ENCODE measurements around the gene SV2B. TPM values are rescaled to one million over a fixed set of nuclear protein-coding genes. Genes with fewer than 3 reads are reported as not detected.

SV2B gene
- total RNA-seq, 1 experiment from 2014 or later = not detected

GRCh38 chr15:91318931-91319330 lies 218.9 kb downstream of the SV2B start:
- DNase-seq = no peak
- no peaks in the 10 kb centered on the region for H3K36me3 ChIP-seq (ENCODE audit: low read depth)
- BruUV-seq (replicated peaks) = no TSS peak
- no peaks in the 10 kb centered on the region for H4K20me1 ChIP-seq (ENCODE audit: insufficient read depth)
- ChIA-PET POLR2A (ENCODE audit: unreplicated experiment) (no interaction called here), CTCF (no interaction called here)
- no peak overlapping the region for H3K4me2 ChIP-seq
- intact Hi-C loops (cut with micrococcal nuclease; ENCODE audit: unreplicated experiment) = no loop called here
- no peak for TF ChIP-seq EZH2 (IDR thresholded peaks at IDR 0.05; ENCODE audit: low read depth)
- no peak for TF ChIP-seq CTCF (conservative IDR thresholded peaks at IDR 0.05)
- H3K27me3 ChIP-seq (ENCODE audit: insufficient read depth, low read depth) = no peaks in the 10 kb centered on the region
- H3K79me2 ChIP-seq (ENCODE audit: low read depth) = no peaks in the 10 kb centered on the region
- no peak overlapping the region for H3K27ac ChIP-seq
- H3K9me3 ChIP-seq (ENCODE audit: insufficient read depth, low read depth) = no peaks in the 10 kb centered on the region
- no peaks in the 10 kb centered on the region for H3F3A ChIP-seq (ENCODE audit: insufficient read depth, low read depth)
- H2AFZ ChIP-seq = no peak overlapping the region
- no peak overlapping the region for H3K4me3 ChIP-seq
- H3K4me1 ChIP-seq (replicated peaks; ENCODE audit: insufficient read depth) = no peaks in the 10 kb centered on the region
- no peaks in the 10 kb centered on the region for H3K9me2 ChIP-seq (ENCODE audit: insufficient read depth)

- H3K79me2 ChIP-seq (ENCODE audit: low read depth) = no peaks in the 10 kb centered on the region
- H3F3A ChIP-seq (ENCODE audit: insufficient read depth, low read depth) = no peaks in the 10 kb centered on the region
- no peaks in the 10 kb centered on the region for H3K9me2 ChIP-seq (ENCODE audit: insufficient read depth)
- no peak overlapping the region for H3K4me3 ChIP-seq
- CTCF ChIA-PET = no interaction called here
- no peaks in the 10 kb centered on the region for H3K9me3 ChIP-seq (ENCODE audit: insufficient read depth, low read depth)
- no peak for DNase-seq
- no peaks in the 10 kb centered on the region for H3K36me3 ChIP-seq (ENCODE audit: low read depth)
- no peaks in the 10 kb centered on the region for H3K4me1 ChIP-seq (replicated peaks; ENCODE audit: insufficient read depth)
- TF ChIP-seq CTCF (conservative IDR thresholded peaks at IDR 0.05) (no peak), EZH2 (IDR thresholded peaks at IDR 0.05; ENCODE audit: low read depth) (no peak)
- H2AFZ ChIP-seq = no peak overlapping the region
- intact Hi-C loops (cut with micrococcal nuclease; ENCODE audit: unreplicated experiment) = no loop called here
- H3K27ac ChIP-seq = no peak overlapping the region
- no peak overlapping the region for H3K4me2 ChIP-seq
- no peaks in the 10 kb centered on the region for H3K27me3 ChIP-seq (ENCODE audit: insufficient read depth, low read depth)
- POLR2A ChIA-PET (ENCODE audit: unreplicated experiment) = no interaction called here
- no TSS peak for BruUV-seq (replicated peaks)
- H4K20me1 ChIP-seq (ENCODE audit: insufficient read depth) = no peaks in the 10 kb centered on the region
These were observed 219.5 kb downstream of the SV2B start for GRCh38 chr15:91319371-91320059.

GRCh38 chr15:91320101-91320500 lies 220.0 kb downstream of the SV2B start:
- Histone ChIP-seq H2AFZ (no peak overlapping the region), H3K9me3 (ENCODE audit: insufficient read depth, low read depth) (no peaks in the 10 kb centered on the region), H3K4me1 (replicated peaks; ENCODE audit: insufficient read depth) (no peaks in the 10 kb centered on the region), H3K79me2 (ENCODE audit: low read depth) (no peaks in the 10 kb centered on the region), H4K20me1 (ENCODE audit: insufficient read depth) (no peaks in the 10 kb centered on the region), H3K27ac (no peak overlapping the region), H3K27me3 (ENCODE audit: insufficient read depth, low read depth) (no peaks in the 10 kb centered on the region), H3F3A (ENCODE audit: insufficient read depth, low read depth) (no peaks in the 10 kb centered on the region), H3K4me2 (no peak overlapping the region), H3K9me2 (ENCODE audit: insufficient read depth) (no peaks in the 10 kb centered on the region), H3K4me3 (no peak overlapping the region), H3K36me3 (ENCODE audit: low read depth) (no peaks in the 10 kb centered on the region)
- TF ChIP-seq CTCF (conservative IDR thresholded peaks at IDR 0.05) (no peak), EZH2 (IDR thresholded peaks at IDR 0.05; ENCODE audit: low read depth) (no peak)
- intact Hi-C loops (cut with micrococcal nuclease; ENCODE audit: unreplicated experiment) = no loop called here
- BruUV-seq (replicated peaks) = no TSS peak
- ChIA-PET CTCF (no interaction called here), POLR2A (ENCODE audit: unreplicated experiment) (no interaction called here)
- no peak for DNase-seq
